ENCODE data around the gene TFIP11.

DNA sequence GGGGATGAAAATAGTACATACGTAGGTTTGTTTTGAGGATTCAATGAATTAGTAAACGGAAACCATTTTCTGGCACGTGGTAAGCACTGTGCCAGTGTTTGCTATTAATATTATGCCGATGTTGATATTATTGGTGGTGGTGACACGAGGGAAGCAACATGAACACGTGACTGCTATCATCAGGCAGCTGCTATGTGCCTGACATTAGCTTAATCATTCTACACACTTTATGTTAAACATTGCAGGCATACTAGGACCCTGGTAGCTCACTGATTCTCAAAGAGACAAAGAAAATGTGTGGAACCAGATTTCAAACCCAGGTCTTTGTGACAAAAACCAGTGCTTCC lies 27.9 kb downstream of the TFIP11 start:
- TF ChIP-seq, protein P1, sequence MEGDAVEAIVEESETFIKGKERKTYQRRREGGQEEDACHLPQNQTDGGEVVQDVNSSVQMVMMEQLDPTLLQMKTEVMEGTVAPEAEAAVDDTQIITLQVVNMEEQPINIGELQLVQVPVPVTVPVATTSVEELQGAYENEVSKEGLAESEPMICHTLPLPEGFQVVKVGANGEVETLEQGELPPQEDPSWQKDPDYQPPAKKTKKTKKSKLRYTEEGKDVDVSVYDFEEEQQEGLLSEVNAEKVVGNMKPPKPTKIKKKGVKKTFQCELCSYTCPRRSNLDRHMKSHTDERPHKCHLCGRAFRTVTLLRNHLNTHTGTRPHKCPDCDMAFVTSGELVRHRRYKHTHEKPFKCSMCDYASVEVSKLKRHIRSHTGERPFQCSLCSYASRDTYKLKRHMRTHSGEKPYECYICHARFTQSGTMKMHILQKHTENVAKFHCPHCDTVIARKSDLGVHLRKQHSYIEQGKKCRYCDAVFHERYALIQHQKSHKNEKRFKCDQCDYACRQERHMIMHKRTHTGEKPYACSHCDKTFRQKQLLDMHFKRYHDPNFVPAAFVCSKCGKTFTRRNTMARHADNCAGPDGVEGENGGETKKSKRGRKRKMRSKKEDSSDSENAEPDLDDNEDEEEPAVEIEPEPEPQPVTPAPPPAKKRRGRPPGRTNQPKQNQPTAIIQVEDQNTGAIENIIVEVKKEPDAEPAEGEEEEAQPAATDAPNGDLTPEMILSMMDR (IDR thresholded peaks at IDR 0.05) = no peak
- no peak for TF ChIP-seq POLR2A (IDR thresholded peaks at IDR 0.05)
